Liver (tissue), 9 donors: ENCODE measurements around the gene FEM1C. TPM values are rescaled to one million over a fixed set of nuclear protein-coding genes. Genes with fewer than 3 reads are reported as not detected.

Source experiments
- DNase-seq: peaks from one replicate; pipeline ENCODE4 v3.0.0-alpha.2; 2017; ENCODE audit warnings: low spot score
- H3K27ac ChIP-seq, 2 donors: one replicate each; pipeline ENCODE4 v1.7.0; 2013; ENCODE audit warnings: inconsistent platforms in 2 of 2, low read length in 2 of 2, control low read depth in 1 of 2, low read depth in 1 of 2, mild to moderate bottlenecking in 1 of 2
- H3K27me3 ChIP-seq, 4 donors: one replicate each; pipeline versions ENCODE4 v1.6.1 to v1.7.0; 2013; ENCODE audit warnings: low read length in 3 of 4, inconsistent platforms in 1 of 4, mild to moderate bottlenecking in 1 of 4, moderate library complexity in 1 of 4; ENCODE audit not compliant: control insufficient read depth in 4 of 4, insufficient read depth in 4 of 4
- H3K36me3 ChIP-seq, 4 donors: one replicate each; pipeline versions ENCODE4 v1.6.1 to v1.7.0; 2013; ENCODE audit warnings: low read length in 3 of 4, mild to moderate bottlenecking in 3 of 4, low read depth in 1 of 4, moderate library complexity in 1 of 4; ENCODE audit not compliant: control insufficient read depth in 4 of 4, insufficient read depth in 3 of 4
- H3K4me1 ChIP-seq, 4 donors: one replicate each; pipeline versions ENCODE4 v1.6.1 to v1.7.0; 2013; ENCODE audit warnings: low read length in 3 of 4, mild to moderate bottlenecking in 3 of 4, moderate library complexity in 1 of 4; ENCODE audit not compliant: control insufficient read depth in 4 of 4, insufficient read depth in 4 of 4
- H3K4me3 ChIP-seq, 3 donors: one replicate each; pipeline versions ENCODE4 v1.6.1 to v1.7.0; 2013; ENCODE audit warnings: low read length in 3 of 3, control low read depth in 1 of 3, low read depth in 1 of 3, mild to moderate bottlenecking in 1 of 3
- H3K9ac ChIP-seq, 2 donors: one replicate each; pipeline ENCODE4 v1.7.0; 2013; ENCODE audit warnings: low read length in 2 of 2, mild to moderate bottlenecking in 2 of 2, moderate library complexity in 2 of 2, control low read depth in 1 of 2, low read depth in 1 of 2
- H3K9me3 ChIP-seq, 4 donors: one replicate each; pipeline versions ENCODE4 v1.6.1 to v1.7.0; 2013; ENCODE audit warnings: low read length in 3 of 4; ENCODE audit not compliant: control insufficient read depth in 4 of 4
- FOXA1 ChIP-seq: IDR thresholded peaks from 2 replicates; pipeline ENCODE4 v1.6.1; 2016; ENCODE audit warnings: antibody characterized with exemption
- FOXA2 ChIP-seq: IDR thresholded peaks from 2 replicates; pipeline ENCODE4 v1.6.1; 2016; ENCODE audit warnings: antibody characterized with exemption
- GABPA ChIP-seq, 2 donors: IDR thresholded peaks in 1 of 2; conservative IDR thresholded peaks in 1 of 2; 2 replicates each; pipeline ENCODE4 v1.6.1; 2016; ENCODE audit warnings: antibody characterized with exemption in 2 of 2, mild to moderate bottlenecking in 1 of 2, moderate library complexity in 1 of 2
- JUND ChIP-seq, 2 donors: IDR thresholded peaks; 2 replicates each; pipeline ENCODE4 v1.6.1; 2016; ENCODE audit warnings: antibody characterized with exemption in 2 of 2
- NR2F2 ChIP-seq: IDR thresholded peaks from 2 replicates; pipeline ENCODE4 v1.6.1; 2016; ENCODE audit warnings: antibody characterized with exemption
- RAD21 ChIP-seq, 2 donors: IDR thresholded peaks; 2 replicates each; pipeline ENCODE4 v1.6.1; 2016; ENCODE audit warnings: antibody characterized with exemption in 2 of 2, mild to moderate bottlenecking in 2 of 2
- RXRA ChIP-seq, 2 donors: IDR thresholded peaks; 2 replicates each; pipeline ENCODE4 v1.6.1; 2017 to 2018; ENCODE audit warnings: antibody characterized with exemption in 2 of 2, mild to moderate bottlenecking in 1 of 2
- SP1 ChIP-seq: IDR thresholded peaks from 2 replicates; pipeline ENCODE4 v1.6.1; 2018; ENCODE audit warnings: antibody characterized with exemption, mild to moderate bottlenecking
- YY1 ChIP-seq: IDR thresholded peaks from 2 replicates; pipeline ENCODE4 v1.6.1; 2016; ENCODE audit warnings: antibody characterized with exemption, mild to moderate bottlenecking
- WGBS: extraction: QIAGEN DNeasy Blood & Tissue Kit; methylation state at CpG from one replicate; pipeline ENCODE4 v1.1.7; 2013; 5-methylcytosine and 5-hydroxymethylcytosine counted together
- polyA plus RNA-seq, 2 donors: library from polyadenylated mRNA; stranded (reverse) in 1 of 2; unstranded in 1 of 2; fragments of 200-250 nt in 1 of 2; fragments of >200 nt in 1 of 2; fragmentation: Nextera tagmentation in 1 of 2; extraction: Ambion mirVana in 1 of 2; gene quantifications; one replicate each; pipeline versions ENCODE4 v1.2.1 to v1.2.3, GENCODE V29; 2013 to 2015
- total RNA-seq, 2 donors: library from RNA; depleted of rRNA; stranded (reverse); fragments of >200 nt; gene quantifications; one replicate each; pipeline ENCODE4 v1.2.3, GENCODE V29; 2014
- TF ChIP-seq, protein P1 (sequence below): IDR thresholded peaks from 2 replicates; pipeline ENCODE4 v1.6.1; 2016; ENCODE audit warnings: antibody characterized with exemption
- TF ChIP-seq, protein P2 (sequence below): IDR thresholded peaks from 2 replicates; pipeline ENCODE4 v1.6.1; 2016; ENCODE audit warnings: antibody characterized with exemption, mild to moderate bottlenecking
- TF ChIP-seq, protein P3 (sequence below): fragments of 150-350 bp; IDR thresholded peaks from 2 replicates; pipeline ENCODE4 v1.5.1; 2017; ENCODE audit warnings: improper control_type of control experiment, low read depth, low read length; ENCODE audit not compliant: missing input control
- donor health status: healthy.
- donor health status: healthy.
- donor health status: healthy.
- donor health status: healthy.
- donor health status: healthy.

Gene FEM1C
- total and polyA plus RNA-seq, 4 donors = 3.4 to 14.3 (median 8.8) TPM

DNA sequence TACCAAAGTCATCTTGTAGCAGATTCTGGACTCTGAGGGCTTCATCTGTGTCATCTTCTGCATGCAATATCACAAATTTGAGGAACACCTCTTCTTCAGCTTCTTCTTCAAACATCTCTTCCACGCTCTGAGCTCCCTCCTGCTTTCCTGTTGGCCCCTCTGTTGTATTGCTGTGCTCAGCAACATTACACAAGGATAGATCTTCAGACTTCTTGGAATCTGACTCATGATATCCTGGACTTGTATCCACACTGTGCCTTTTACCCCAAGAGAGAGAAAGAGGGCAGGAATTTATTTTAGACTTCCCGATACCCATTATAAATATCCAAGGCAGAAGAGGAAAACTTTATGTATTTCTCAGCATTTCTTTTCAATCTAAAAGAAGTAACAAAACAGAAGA lies 36.4 kb upstream of the FEM1C start (continued):
- TF ChIP-seq, protein P1, sequence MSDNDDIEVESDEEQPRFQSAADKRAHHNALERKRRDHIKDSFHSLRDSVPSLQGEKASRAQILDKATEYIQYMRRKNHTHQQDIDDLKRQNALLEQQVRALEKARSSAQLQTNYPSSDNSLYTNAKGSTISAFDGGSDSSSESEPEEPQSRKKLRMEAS = no peak
- TF ChIP-seq JUND (IDR thresholded peaks at IDR 0.05) = no peak
- no peak for TF ChIP-seq GABPA (IDR thresholded peaks at IDR 0.05 in 1 of 2, conservative IDR thresholded peaks at IDR 0.05 in 1 of 2)

DNA sequence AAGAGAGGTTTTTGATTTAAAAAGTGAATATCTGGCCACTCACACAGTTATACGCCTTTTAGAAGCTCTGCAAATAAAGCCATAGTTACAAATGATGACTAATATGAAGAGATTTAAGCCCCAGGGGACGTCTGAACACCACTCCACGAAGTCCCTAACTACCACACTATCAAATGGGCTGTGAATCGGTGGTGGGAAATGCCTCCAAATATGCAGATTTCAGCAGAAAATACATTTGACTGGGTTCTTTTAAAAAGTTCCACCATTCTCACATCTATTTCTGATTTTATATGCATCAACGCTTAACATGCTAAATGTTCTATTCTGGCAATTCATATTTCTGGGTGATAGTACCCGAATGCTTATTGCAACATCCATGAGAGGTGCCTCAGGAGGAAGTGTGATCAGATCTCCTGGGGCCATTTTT lies 35.2 kb upstream of the FEM1C start:
- no peak for TF ChIP-seq JUND (IDR thresholded peaks at IDR 0.05)
- no peak for TF ChIP-seq RXRA (IDR thresholded peaks at IDR 0.05)
- TF ChIP-seq, protein P2, sequence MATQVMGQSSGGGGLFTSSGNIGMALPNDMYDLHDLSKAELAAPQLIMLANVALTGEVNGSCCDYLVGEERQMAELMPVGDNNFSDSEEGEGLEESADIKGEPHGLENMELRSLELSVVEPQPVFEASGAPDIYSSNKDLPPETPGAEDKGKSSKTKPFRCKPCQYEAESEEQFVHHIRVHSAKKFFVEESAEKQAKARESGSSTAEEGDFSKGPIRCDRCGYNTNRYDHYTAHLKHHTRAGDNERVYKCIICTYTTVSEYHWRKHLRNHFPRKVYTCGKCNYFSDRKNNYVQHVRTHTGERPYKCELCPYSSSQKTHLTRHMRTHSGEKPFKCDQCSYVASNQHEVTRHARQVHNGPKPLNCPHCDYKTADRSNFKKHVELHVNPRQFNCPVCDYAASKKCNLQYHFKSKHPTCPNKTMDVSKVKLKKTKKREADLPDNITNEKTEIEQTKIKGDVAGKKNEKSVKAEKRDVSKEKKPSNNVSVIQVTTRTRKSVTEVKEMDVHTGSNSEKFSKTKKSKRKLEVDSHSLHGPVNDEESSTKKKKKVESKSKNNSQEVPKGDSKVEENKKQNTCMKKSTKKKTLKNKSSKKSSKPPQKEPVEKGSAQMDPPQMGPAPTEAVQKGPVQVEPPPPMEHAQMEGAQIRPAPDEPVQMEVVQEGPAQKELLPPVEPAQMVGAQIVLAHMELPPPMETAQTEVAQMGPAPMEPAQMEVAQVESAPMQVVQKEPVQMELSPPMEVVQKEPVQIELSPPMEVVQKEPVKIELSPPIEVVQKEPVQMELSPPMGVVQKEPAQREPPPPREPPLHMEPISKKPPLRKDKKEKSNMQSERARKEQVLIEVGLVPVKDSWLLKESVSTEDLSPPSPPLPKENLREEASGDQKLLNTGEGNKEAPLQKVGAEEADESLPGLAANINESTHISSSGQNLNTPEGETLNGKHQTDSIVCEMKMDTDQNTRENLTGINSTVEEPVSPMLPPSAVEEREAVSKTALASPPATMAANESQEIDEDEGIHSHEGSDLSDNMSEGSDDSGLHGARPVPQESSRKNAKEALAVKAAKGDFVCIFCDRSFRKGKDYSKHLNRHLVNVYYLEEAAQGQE = no peak
- no peak for TF ChIP-seq YY1
- TF ChIP-seq FOXA2 = no peak
- H3K9ac ChIP-seq = no peak overlapping the region
- DNase-seq = no peak

DNA sequence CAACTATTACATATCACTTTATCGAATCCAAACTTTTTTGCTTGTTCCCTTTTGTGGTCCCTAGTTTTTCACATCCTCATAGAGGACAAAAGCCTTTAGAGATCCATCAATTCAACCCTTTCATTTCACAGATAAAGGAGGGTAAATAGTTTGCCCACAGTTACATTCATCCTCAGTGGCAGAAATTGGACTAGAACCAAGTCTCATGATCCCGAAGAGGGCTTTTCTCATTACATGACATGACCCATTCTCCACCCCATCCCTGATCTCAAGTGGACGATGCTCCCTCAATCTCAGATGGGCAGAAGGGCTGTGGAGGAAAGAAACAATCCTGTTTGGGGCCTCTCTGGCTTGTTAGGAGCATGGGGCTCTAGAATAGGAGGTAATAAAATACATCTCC lies 34.6 kb upstream of the FEM1C start:
- no peak for DNase-seq
- WGBS = 92% methylated on average over 3 of the region's 3 CpGs
- TF ChIP-seq, protein P3, sequence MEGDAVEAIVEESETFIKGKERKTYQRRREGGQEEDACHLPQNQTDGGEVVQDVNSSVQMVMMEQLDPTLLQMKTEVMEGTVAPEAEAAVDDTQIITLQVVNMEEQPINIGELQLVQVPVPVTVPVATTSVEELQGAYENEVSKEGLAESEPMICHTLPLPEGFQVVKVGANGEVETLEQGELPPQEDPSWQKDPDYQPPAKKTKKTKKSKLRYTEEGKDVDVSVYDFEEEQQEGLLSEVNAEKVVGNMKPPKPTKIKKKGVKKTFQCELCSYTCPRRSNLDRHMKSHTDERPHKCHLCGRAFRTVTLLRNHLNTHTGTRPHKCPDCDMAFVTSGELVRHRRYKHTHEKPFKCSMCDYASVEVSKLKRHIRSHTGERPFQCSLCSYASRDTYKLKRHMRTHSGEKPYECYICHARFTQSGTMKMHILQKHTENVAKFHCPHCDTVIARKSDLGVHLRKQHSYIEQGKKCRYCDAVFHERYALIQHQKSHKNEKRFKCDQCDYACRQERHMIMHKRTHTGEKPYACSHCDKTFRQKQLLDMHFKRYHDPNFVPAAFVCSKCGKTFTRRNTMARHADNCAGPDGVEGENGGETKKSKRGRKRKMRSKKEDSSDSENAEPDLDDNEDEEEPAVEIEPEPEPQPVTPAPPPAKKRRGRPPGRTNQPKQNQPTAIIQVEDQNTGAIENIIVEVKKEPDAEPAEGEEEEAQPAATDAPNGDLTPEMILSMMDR = no peak
- no peak for TF ChIP-seq RXRA (IDR thresholded peaks at IDR 0.05)
- no peak for TF ChIP-seq FOXA1
- no peak for TF ChIP-seq SP1
- TF ChIP-seq NR2F2 = no peak
- no peak for TF ChIP-seq GABPA (IDR thresholded peaks at IDR 0.05 in 1 of 2, conservative IDR thresholded peaks at IDR 0.05 in 1 of 2)
- no peak for TF ChIP-seq RAD21 (IDR thresholded peaks at IDR 0.05)
- no peak for TF ChIP-seq FOXA2
- H3K36me3 ChIP-seq = peaks cover 0 to 3% (median 0%) of the 10 kb centered on the region in 4 donors
- no peaks in the 10 kb centered on the region for H3K4me1 ChIP-seq
- no peaks in the 10 kb centered on the region for H3K27me3 ChIP-seq
- H3K27ac ChIP-seq = no peak overlapping the region
- no peak overlapping the region for H3K9ac ChIP-seq
- no peak overlapping the region for H3K4me3 ChIP-seq
- H3K9me3 ChIP-seq = no peaks in the 10 kb centered on the region

More for the DNA sequence above, 35.2 kb upstream of the FEM1C start:
- H3K4me3 ChIP-seq = no peak overlapping the region
- H3K27me3 ChIP-seq = no peaks in the 10 kb centered on the region
- H3K9me3 ChIP-seq = no peaks in the 10 kb centered on the region
- peaks cover 0 to 3% (median 0%) of the 10 kb centered on the region in 4 donors for H3K36me3 ChIP-seq
- no peaks in the 10 kb centered on the region for H3K4me1 ChIP-seq
- H3K27ac ChIP-seq = no peak overlapping the region
- 89% methylated on average over 6 of the region's 6 CpGs for WGBS
